IPS-15b (cell line): ENCODE measurements around the gene PPDPF.
"Not testable (repeated sequence)": the region's sequence is repeated elsewhere in the genome, so short reads cannot be mapped to it uniquely, and the experiment has no call there.

Experiments used
- H3K27me3 ChIP-seq: one replicate; pipeline ENCODE4 v1.6.1; 2013; ENCODE audit warnings: low read length; ENCODE audit not compliant: control insufficient read depth, insufficient read depth
- H3K36me3 ChIP-seq: one replicate; pipeline ENCODE4 v1.6.1; 2013; ENCODE audit warnings: low read length; ENCODE audit not compliant: control insufficient read depth, insufficient read depth
- H3K4me1 ChIP-seq: one replicate; pipeline ENCODE4 v1.6.1; 2013; ENCODE audit warnings: mild to moderate bottlenecking, low read length; ENCODE audit not compliant: control insufficient read depth, insufficient read depth
- H3K4me3 ChIP-seq: one replicate; pipeline ENCODE4 v1.5.1; 2013; ENCODE audit warnings: low read depth, low read length
- H3K9ac ChIP-seq: one replicate; pipeline ENCODE4 v1.6.1; 2013; ENCODE audit warnings: low read depth, mild to moderate bottlenecking, low read length
- H3K9me3 ChIP-seq: one replicate; pipeline ENCODE4 v1.6.1; 2013; ENCODE audit warnings: mild to moderate bottlenecking, low read length; ENCODE audit not compliant: control insufficient read depth, insufficient read depth

The PPDPF gene

DNA sequence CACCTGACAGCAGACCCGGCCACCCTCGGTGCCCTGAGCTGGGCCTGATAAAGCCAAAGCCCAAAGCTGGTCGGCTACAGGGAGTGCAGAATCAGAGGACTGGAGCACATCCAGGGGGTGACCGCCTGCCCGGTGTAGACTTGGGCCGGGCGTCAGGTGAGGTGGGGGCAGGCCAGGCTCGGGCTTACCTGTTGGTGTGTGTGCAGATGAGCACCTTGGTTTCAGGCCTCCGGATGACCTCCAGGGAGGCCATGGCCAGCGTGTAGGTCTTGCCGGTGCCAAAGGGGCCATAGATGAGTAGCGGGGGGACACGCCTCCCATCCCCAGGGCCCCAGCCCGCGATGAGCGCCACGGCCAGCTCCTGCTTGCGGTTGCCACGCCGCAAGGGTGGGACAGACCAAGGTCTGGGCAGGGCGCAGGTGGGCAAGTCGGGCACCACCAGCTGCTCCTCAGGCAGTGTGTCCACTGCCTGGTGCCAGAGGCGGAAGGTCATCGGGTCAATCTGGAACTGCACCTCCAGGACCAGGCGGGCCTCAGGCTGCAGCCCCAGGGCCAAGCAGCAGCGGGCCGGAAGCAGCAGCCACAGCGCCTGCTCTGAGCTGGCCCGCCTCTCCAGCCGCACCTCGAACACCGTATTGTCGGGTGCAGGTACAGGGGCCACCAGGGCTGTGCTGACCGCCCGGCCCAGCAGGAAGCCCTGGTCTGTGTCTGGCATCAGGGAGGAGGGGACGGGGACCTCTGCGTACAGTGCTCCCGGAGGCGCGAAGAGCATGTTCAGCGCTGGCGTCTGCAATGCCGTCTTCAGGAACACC is 47.8 kb downstream of the PPDPF start:
- no peak overlapping the region for H3K4me3 ChIP-seq

DNA sequence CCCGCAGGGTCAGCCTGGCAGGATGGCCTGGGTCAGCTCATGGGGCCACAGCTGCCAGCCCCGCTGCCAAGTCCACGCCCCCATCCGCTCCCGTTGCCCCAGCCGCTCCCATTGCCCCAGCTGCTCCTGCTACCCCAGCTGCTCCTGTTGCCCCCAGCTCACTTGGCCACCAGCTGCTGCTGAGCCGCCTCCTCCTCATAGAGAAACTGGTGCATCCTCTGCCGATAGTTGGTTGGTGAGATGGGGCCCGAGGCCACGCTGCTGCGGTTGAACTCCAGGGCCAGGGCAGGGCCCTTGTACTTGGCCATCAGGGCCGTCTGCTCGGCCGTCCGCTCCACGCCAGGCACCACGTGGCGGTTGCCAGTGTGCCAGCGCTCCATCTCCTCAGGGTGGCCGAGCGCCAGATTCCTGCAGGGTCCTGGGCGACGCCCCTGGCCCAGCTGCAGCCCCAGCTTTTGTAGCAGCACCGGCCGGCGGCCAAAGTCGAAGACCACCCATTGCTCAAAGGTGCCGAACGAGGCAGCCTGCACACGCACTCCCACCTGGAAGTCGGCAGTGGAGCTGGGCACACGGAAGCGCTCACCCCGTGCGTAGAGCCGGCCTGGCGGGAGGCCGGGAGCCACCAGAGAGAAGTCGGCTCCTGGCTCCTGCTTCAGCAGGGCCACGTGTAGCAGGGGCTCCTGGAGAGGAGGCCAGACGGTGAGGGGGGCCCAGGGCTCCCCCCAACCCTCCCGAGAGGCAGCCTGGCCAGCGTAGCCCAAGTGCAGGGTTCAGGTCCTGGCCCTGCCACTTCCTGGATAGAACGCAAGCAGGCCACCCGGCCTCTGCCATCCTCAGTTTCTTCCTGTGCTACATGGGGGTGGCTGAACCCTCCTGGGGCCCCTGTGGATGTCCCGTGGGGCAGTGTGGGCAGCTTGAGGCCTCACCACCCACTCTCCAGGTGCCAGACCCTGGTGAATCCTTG is 48.7 kb downstream of the PPDPF start:
- Histone ChIP-seq H3K36me3 (peaks cover 24% of the 10 kb centered on the region), H3K9ac (no peak overlapping the region), H3K9me3 (no peaks in the 10 kb centered on the region), H3K4me3 (no peak overlapping the region), H3K4me1 (no peaks in the 10 kb centered on the region), H3K27me3 (no peaks in the 10 kb centered on the region)

More for the DNA sequence above, 47.8 kb downstream of the PPDPF start:
- H3K9me3 ChIP-seq: no peaks in the 10 kb centered on the region
- no peaks in the 10 kb centered on the region for H3K4me1 ChIP-seq
- H3K36me3 ChIP-seq: peaks cover 33% of the 10 kb centered on the region
- no peak overlapping the region for H3K9ac ChIP-seq
- H3K27me3 ChIP-seq: no peaks in the 10 kb centered on the region

DNA sequence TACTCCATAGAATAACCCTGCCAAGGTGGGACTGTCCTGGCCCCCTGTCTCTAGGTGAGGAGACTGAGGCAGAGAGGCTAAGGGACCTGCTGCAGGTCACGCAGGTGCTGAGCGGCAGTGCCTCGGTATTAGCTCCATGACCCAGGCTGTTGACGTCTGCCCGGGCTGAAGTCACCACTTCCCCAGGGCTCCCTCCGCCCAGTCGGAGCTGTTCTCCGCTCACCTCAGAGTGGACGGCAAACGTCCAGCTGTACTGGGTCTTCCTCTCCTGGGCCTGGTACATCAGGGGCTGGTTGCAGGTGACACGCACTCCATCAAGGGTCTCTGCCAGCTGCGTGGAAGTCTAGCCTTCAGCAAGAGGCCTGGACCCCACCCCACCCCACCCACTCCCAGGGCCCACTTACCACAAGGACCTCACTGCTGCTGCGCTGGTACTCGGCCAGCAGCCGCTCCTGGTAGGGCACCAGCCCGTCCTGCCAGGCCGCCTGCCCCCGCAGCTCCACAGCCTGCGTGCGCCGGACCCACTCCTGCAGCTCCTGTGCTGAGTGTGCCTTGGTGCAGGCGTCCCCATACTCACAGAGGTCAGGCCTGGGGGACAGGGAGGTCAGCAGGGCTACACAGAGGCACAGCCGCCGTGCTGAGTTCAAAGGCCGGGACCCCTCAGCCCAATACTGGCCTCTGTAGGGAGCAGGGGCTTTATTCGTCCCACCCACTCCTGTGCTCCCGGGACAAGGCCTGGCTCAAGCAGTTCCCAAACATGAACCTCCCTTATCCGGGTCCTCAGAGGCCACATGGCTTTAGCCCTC is 49.9 kb downstream of the PPDPF start:
- no peaks in the 10 kb centered on the region for H3K27me3 ChIP-seq
- H3K4me1 ChIP-seq: peaks cover 2% of the 10 kb centered on the region
- no peaks in the 10 kb centered on the region for H3K9me3 ChIP-seq
- no peak overlapping the region for H3K9ac ChIP-seq
- peaks cover 17% of the 10 kb centered on the region for H3K36me3 ChIP-seq
- no peak overlapping the region for H3K4me3 ChIP-seq

DNA sequence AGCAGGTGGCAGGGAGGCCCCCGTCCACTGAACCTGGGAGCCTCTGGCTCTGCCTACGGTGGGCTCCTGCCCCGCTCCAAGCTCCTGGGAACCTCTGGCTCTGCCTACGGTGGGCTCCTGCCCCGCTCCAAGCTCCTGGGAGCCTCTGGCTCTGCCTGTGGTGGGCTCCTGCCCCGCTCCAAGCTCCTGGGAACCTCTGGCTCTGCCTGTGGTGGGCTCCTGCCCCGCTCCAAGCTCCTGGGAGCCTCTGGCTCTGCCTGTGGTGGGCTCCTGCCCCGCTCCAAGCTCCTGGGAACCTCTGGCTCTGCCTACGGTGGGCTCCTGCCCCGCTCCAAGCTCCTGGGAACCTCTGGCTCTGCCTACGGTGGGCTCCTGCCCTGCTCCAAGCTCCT is 50.5 kb downstream of the PPDPF start:
- H3K36me3 ChIP-seq: peaks cover 13% of the 10 kb centered on the region
- H3K9ac ChIP-seq, H3K27me3 ChIP-seq, H3K9me3 ChIP-seq, H3K4me3 ChIP-seq, H3K4me1 ChIP-seq: not testable (repeated sequence)
